HG03575 (cell line): ENCODE results near the gene C5.

Experiments
- ATAC-seq: cut with Tn5 transposase; IDR thresholded peaks from one replicate; pipeline ENCODE4 v1.9.1; 2021; ENCODE audit not compliant: unreplicated experiment, insufficient number of reproducible peaks, low FRiP score; ENCODE audit errors: extremely low read depth

The C5 gene

DNA sequence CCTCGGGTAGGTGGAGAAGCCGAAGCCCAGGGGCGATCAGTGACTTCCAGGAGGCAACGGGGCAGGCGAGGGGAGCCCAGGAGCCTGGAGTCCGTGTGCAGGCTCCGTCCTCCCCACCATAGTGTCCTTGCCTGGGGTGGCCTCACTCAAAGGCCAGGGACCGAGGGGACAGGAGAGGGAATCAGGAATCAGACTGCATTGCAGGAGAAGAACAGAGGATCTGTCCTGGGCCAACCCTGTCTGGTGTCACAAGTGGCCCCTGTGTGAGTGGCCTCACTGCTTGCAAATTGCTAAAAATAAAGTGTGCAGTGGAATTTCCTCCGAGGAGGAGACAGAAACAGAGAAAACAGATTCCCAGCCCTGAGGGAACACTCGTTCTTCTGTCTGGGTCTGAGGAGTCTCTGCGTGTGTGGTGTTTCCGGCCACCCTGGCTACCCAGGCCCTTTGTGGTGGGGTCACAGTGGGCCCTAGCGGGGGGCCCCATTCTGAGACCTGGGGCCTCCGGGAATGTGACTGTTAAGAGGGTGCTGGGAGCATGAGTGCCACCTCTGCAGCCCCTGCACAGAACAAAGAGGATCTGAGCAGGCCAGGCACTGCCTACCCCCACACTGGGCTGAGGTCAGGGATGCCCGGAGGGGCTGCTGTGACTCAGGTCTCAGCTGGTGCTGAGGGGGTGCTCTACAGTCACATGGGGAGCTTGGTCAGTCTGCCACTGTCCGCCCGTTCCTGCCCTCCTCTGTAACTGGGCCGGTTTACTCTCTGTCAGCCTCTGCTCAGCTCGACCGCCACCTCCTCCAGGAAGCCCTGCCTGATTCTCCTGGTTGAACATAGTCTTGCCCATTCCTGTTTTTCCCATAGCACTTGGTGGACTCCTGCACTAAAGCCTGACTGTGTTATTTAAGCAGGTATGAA lies 130.9 kb downstream of the C5 start:
- ATAC-seq, result no peak

DNA sequence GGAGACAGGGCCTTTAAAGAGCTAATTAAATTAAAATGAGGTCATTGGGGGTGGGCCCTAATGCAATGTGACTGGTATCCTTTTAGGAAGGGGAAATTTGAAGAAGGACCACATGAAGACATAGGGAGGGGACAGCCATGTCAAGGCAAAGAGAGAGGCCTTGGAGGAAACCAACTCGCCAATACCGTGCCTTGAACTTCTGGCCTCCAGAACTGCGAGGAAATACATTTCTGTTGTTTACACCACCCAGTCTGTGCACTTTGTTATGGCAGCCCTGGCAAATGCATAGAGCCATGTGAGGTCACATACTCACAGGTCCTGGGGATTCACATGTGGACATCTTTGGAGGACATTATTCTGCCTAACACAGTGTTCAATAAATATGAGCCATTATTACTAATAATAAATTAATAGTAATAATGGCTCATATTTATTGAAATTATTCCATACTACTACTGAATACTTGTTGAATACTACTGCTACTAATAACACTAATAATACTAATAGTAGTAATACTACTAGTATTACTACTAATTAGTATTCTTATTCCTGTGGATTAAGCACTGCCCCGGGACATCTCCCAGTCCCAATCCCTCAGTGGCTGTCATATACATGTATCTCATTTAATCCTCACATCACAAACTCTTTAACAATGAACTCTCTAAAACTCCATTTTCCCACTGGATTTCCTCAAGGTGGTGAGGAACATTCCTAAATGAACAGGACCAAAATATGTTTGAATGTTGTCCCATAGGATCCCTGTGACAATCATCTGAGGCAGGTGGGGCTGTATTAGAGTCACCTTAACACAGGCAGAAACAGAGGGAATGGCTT lies 131.9 kb downstream of the C5 start:
- no peak for ATAC-seq

DNA sequence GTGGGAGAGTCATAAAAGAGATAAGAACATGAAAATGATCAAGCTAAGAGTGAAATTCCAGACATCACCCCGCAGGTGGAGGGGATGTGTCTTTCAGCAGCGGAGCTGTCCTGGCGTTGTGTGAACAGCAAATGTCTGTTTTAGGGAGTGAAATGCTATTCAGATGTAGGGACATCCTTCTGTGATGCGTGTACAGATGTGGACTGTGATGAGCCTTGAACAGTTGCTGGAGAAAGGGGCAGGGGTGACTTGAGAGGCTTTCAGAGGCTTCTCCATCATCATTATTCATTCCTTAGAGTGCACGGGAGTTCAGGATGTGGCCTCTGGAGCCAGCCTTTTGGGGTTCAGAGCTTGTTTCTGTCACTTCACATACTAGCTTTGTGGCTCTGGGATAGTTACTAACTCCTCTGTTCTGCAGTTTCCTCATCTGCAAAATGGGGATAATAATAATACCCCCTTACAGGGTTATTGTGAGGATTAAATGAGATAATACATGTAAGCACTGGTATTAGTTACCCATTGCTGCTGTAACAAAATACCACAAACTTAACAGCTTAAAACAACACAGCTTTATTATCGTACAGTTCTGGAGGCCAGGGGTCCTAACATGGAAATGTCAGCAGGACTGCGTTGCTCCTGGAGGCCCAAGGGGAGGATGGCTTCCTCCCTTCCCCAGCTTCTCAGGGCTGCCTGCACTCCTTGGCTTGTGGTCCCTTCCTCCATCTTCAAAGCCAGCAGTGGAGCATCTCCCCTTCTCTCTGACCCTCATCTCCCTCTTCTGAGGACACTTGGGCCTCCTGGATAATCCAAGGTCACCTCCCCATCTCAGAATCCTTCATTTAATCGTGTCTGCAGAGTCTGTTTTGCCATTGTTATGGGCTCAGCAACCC lies 132.8 kb downstream of the C5 start:
- ATAC-seq, result no peak

DNA sequence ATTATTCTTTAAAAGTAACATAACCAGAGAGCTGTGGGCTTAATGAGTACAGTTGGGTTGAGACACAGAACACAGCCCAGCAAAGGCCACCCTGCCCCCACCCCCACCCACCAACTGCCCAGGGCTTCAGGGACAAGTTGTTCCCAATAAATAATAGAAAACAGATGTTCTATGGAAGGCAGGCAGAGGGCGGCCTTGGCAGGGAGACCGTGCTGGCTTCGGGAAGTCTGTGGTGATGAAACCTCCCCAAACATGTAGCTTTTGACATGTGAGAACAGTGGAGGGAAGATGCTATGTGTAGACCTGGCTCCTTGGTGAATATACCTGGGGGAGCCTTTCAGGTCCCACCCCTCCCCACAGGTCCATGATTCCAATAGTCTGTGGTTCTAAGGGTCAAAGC lies 133.5 kb downstream of the C5 start:
- ATAC-seq, result no peak

DNA sequence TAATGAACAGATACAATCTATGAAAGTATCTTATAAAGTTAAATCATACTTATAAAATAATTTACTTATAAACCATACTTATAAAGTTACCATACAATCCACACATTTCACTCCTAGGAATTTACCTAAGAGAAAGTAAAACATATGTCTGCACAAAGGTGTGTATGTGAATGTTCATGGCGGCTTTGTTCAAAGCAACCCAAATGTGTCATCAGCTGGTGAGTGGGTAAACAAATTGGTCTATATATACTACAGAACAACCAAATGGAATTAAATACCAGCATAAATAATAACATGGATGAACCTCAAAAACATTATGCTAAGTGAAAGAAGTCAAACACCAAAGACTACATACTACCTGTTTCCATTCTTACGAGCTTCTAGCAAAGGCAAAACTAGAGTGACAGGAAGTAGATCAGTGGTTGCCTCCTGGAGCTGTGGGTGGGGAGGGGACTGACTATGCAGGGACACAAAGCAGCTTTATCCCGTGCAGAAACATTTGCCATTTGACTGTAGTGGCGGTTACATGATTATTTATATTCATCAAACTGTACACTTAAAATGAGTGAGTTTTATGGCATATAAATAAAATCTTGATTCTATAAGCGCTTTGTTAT lies 134.1 kb downstream of the C5 start:
- ATAC-seq, result no peak

DNA sequence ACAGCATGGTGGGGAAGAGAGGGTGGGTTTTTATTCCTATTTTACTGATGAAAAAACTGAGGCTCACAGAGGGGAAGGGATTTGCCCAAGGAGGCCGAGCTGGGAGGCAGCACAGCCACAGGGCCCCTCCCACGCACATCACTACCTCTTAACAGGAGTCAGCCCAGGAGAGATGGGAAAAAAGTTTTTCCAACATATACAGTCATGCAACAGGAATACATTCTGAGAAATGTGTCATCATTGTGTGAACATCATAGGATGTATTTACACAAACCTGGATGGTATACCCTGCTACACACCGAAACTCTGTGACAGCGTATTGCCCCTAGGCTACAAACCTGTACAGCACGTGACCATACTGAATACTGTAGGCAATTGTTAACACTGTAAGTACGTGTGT lies 135.1 kb downstream of the C5 start:
- ATAC-seq, result no peak

DNA sequence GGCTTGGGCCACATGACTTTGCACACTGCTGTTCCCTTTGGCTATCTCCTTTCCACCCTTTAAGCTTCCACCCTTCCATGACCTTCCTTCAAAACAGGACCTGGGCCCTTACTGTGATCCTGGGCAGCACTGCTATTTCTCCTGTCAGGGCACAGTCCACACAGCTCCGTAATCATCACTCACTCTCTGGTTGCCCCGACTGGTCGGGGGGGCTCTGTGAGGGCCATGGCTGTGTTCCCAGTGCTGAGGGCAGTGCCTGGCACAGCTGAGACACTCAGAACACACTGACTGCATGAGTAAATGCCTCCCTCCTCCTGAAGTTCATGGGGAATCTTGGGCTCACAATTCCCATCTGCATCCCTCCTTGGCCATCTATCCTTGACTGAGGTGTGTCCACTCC lies 135.7 kb downstream of the C5 start:
- ATAC-seq, result no peak

DNA sequence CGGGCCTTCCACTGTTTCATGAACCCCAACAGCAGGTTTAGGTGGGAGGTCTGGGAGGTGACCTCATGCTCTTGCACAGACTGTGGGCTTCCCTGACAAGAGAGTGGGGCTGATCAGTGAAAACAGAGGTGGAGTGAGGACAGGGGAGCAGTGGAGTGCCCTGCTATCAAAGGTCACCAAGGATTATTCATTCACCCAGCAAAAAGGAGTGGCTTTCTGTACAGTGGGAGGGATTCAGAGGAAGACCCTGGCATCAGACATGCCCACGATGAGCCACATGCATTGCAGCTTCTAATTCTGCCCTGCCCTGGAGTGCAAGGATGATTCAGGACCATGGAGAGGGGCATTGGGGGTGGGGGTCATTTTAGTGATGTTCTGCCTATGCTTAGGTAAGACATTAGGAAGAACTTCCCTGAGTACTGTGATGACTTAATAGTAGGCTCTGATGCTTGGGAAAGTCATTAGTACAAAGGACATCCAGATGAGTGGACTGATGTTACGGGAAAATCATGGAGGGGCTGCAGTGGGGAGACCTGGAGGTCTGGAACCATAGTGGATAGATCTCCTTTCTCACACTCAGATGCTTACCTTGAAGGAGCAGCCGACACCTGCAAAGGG lies 136.3 kb downstream of the C5 start:
- no peak for ATAC-seq

DNA sequence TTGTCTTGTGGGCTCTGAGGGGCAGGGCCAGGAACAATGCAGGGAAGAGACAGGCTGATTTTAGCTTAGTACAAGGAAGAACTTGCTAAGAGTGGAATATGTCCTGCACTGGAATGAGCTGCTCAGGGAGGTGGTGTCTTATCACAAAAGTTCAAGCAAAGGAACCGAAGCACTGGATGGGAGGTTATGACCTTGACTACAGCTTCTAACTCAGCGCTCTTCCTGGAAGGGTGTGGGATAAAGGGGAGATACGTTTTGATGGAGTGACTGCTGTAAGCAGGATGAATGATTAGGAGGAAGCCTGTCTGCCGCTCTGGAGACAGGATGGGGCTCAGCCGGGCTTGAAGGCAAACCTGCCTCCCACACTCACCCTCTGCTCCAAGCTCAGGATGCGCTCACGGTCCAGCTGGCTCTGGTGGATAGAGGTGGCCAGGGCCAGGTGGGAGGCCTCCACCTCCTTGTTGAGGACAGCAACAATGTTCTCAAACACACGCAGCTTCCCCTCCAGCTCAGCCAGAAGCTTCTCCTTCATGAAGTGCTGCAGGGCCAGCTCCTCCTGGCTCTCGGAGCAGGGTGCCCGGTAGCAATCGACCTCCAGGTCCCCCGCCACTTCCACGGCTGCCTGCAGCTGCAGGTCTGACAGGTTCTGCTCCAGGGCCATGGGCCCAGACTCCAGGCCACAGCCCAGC lies 137.0 kb downstream of the C5 start:
- ATAC-seq, result no peak

DNA sequence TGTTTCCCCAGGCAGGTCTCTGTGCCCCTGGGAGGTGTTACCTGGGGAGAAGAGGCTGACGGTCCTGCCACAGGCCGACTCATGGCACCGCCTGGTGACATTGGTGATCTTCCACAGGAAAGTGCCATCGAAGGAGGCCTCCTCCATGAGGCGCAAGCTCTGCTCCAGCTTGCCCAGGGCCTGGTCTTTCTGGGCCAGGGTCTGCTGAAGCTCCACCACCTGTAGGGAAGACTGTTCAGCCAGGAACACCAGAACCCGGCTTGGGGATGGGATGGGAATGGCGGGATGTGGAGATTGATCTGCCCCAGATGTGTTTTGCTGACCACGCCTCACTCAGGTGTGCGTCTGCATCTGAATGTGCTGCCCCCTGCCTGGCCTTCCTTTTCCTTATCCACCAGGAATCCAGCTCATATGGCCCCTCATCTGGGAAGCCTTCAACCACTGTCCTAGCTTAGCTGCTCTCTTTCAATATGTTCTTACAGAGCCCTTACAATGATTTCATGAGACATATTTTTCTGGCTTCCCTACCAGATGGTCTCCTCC lies 138.7 kb downstream of the C5 start:
- no peak for ATAC-seq

DNA sequence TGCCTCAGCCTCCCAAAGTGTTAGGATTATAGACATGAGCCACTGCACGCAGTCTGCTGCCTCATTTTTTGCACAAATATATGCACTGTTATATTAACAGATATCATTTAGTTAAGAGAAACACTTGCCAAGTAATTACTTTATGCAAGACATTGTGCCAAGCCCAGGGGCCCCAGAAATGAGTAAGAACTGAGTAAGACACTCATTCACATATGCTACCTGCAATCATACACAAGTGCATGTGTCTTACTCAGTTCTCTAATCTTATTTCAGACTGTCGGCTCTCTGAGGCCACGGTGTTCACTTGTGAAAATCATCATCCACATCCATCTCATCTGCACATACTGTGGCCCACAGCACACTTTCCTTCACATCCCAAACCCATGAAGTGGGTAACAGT lies 139.4 kb downstream of the C5 start:
- ATAC-seq, result no peak

DNA sequence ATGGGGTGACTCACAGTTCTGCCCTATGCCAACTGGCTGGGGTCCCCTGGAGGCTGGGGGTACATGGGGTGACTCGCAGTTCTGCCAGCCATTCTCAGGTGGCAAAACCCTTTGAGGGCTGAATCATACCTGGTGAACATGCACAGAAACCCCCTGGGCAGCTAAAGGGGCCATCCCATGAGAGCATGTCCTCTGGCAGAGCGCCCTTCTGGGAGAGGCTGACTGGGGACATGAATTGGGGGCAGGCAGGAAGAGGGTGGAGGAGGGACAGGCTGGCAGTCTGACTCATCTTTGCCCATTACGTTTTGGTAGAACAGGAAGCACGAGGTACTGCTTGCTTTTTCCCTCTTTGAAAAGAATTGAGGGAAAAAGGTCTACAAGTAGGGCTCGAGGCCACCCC lies 140.2 kb downstream of the C5 start:
- ATAC-seq, result no peak

DNA sequence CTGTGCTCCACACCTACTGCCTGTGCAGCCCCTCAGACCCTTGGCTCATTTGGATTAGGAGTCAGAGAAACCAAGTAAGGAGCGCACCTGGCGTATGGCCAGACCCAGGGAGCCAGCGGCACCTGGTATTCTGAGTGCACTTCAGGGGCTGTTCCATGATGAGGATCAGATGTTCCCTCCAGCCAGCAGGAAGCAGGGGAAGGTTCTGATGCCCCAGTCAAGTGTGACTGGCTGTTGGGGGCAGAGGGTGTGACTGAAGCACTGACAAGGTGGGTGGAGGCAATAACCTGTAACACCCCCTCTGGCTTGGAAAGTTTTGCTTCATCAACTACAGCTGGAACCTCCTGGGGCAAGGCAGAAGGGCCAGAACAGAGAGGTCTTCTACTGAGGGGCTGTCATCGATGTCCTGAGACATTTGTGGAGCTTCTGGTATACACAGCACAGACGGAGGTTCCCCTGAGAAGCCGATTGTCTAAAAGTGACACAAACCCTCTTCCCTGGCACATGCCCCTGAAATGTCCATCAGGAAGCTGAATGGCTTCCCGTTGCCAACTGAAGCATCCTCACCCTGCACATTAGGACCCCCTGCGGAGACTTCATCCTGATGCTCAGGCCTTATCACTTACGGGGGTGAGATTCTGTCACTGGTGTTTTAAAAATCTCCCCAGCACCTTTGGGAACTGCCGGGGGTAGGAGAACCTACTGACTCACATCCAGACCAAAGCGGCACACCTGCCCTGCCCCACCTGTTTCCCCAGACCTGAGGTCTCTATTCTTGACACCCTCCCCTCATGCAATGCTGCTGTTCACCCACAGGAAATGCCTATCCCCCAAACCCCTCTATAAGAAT lies 144.5 kb downstream of the C5 start:
- no peak for ATAC-seq

DNA sequence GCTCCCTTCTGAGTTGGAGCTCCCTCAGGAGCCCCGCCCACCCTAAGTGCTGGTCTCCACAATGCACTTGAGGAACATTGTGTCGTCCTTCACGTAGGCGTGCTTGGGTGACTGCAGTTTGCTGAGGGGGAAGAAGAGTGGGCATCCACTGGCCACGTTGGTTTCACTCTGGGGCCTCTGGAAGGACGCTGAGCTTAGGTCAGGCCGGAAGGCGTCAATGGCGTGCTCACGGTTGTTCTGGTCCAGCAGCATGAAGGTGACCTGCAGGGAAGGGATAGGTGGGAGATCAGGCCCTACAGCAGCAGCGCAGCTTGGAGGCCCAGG lies 145.1 kb downstream of the C5 start:
- ATAC-seq, result no peak

DNA sequence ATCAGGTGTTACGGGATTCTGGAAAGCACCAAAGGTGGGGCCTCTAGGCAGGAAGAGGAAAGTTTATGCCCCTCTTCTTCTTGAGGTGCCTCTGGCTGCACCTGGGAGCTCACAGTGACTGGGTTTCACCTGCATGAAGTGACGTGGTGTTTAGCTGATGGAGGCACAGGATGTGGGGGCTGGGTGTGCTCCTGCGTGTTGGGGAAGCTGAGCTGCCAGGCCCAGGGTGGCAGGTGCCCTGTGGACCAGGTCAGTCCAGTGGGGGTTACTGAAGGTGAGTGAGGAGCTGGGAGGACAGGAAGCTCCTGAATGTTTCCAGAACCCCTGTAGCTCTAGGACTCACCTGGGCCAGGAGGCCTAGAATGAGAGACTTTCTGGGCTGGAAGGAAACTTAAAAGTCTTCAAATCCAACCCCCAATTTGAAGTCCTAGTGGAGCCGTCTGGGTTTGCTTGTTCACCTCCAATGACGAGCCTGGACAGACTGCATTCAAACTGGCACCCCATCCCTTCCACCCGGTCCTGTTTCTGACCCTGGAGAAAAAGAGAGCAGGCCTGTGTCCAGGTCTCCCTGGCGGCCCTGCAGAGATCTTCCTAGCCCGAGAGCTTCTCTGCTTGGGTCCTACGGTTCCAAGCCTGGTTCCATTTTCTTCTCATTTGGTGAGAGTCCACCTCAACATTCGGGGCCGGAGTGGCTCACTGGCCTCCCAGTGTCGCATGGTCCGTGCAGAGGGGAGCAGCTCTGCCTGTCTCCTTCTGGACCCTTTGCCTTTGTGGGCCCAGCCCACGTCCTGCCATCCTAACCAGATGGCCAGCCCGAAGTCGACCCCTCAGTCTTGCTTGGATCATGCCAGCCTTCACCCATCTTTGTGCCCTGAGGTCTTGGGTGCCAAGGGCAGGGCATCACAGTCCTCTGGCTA lies 145.8 kb downstream of the C5 start:
- ATAC-seq, result no peak
